H9 (cell line): Measurements from ENCODE around the gene TLL2. TPM values are rescaled to one million over a fixed set of nuclear protein-coding genes. Genes with fewer than 3 reads are reported as not detected.

ENCODE experiments used
- DNase-seq: peaks from one replicate; pipeline ENCODE4 v3.0.0-alpha.2; 2017
- H2AFZ ChIP-seq: one replicate; pipeline ENCODE4 v1.6.1; 2013; ENCODE audit warnings: mild to moderate bottlenecking, low read length, control low read depth, moderate library complexity
- H2AK5ac ChIP-seq: 2 replicates; pipeline ENCODE4 v1.6.1; 2013; ENCODE audit warnings: low read length, control low read depth, mixed read lengths; ENCODE audit not compliant: insufficient read length
- H2BK120ac ChIP-seq: one replicate; pipeline ENCODE4 v1.6.1; 2013; ENCODE audit warnings: low read depth, mild to moderate bottlenecking, low read length, control low read depth, inconsistent platforms; ENCODE audit not compliant: poor library complexity, severe bottlenecking
- H2BK12ac ChIP-seq: 2 replicates; pipeline ENCODE4 v1.6.1; 2013; ENCODE audit warnings: low read length, control low read depth, mixed read lengths, low read depth; ENCODE audit not compliant: insufficient read length
- H2BK15ac ChIP-seq: 2 replicates; pipeline ENCODE4 v1.6.1; 2013; ENCODE audit warnings: low read depth, low read length, control low read depth
- H2BK20ac ChIP-seq: one replicate; pipeline ENCODE4 v1.6.1; 2013; ENCODE audit warnings: low read depth, mild to moderate bottlenecking, low read length, control low read depth, inconsistent platforms; ENCODE audit not compliant: poor library complexity, severe bottlenecking
- H2BK5ac ChIP-seq: 2 replicates; pipeline ENCODE4 v1.6.1; 2013; ENCODE audit warnings: low read length, control low read depth, mixed read lengths; ENCODE audit not compliant: insufficient read length
- H3K14ac ChIP-seq: 2 replicates; pipeline ENCODE4 v1.6.1; 2013; ENCODE audit warnings: low read length, control low read depth; ENCODE audit not compliant: insufficient read depth
- H3K18ac ChIP-seq: 2 replicates; pipeline ENCODE4 v1.6.1; 2013; ENCODE audit warnings: low read depth, mild to moderate bottlenecking, mixed read lengths, low read length, control low read depth; ENCODE audit not compliant: insufficient read length
- H3K23ac ChIP-seq: 2 replicates; pipeline ENCODE4 v1.6.1; 2013; ENCODE audit warnings: low read length, control low read depth, mixed read lengths, low read depth; ENCODE audit not compliant: insufficient read length
- H3K23me2 ChIP-seq: 2 replicates; pipeline ENCODE4 v1.6.1; 2013; ENCODE audit warnings: low read depth, mild to moderate bottlenecking, mixed read lengths, low read length, control low read depth; ENCODE audit not compliant: insufficient read length, poor library complexity, severe bottlenecking
- H3K27ac ChIP-seq: 2 replicates; pipeline ENCODE4 v1.5.1; 2013; ENCODE audit warnings: low read length, control low read depth, mixed read lengths, low read depth; ENCODE audit not compliant: insufficient read length
- H3K27me3 ChIP-seq: 2 replicates; pipeline ENCODE4 v1.6.1; 2013; ENCODE audit warnings: low read length, control low read depth, inconsistent platforms; ENCODE audit not compliant: insufficient read depth
- H3K4ac ChIP-seq: 2 replicates; pipeline ENCODE4 v1.6.1; 2013; ENCODE audit warnings: low read depth, mild to moderate bottlenecking, control low read depth, inconsistent platforms, low read length, moderate library complexity
- H3K4me1 ChIP-seq: 2 replicates; pipeline ENCODE4 v1.6.1; 2013; ENCODE audit warnings: low read length, control low read depth, inconsistent platforms; ENCODE audit not compliant: insufficient read depth
- H3K4me2 ChIP-seq: 2 replicates; pipeline ENCODE4 v1.6.1; 2013; ENCODE audit warnings: low read length, control low read depth, mixed read lengths; ENCODE audit not compliant: insufficient read length, insufficient read depth
- H3K56ac ChIP-seq: 2 replicates; pipeline ENCODE4 v1.6.1; 2013; ENCODE audit warnings: low read depth, mild to moderate bottlenecking, mixed read lengths, low read length, control low read depth; ENCODE audit not compliant: insufficient read length
- H3K79me1 ChIP-seq: 2 replicates; pipeline ENCODE4 v1.6.1; 2013; ENCODE audit warnings: low read depth, mild to moderate bottlenecking, moderate library complexity, low read length, control low read depth, inconsistent platforms; ENCODE audit not compliant: insufficient read depth, poor library complexity, severe bottlenecking
- H3K79me2 ChIP-seq: 2 replicates; pipeline ENCODE4 v1.6.1; 2013; ENCODE audit warnings: low read length, control low read depth, inconsistent platforms; ENCODE audit not compliant: insufficient read depth
- H3K9ac ChIP-seq: 2 replicates; pipeline ENCODE4 v1.6.1; 2013; ENCODE audit warnings: low read length, control low read depth, mixed read lengths; ENCODE audit not compliant: insufficient read length; ENCODE audit errors: extremely low read depth
- H3K9me3 ChIP-seq: one replicate; pipeline ENCODE4 v1.6.1; 2013; ENCODE audit warnings: low read depth, low read length, inconsistent platforms; ENCODE audit not compliant: control insufficient read depth
- H3T11ph ChIP-seq: one replicate; pipeline ENCODE4 v1.6.1; 2013; ENCODE audit warnings: mild to moderate bottlenecking, low read length, control low read depth, inconsistent platforms
- H4K20me1 ChIP-seq: one replicate; pipeline ENCODE4 v1.6.1; 2013; ENCODE audit not compliant: control insufficient read depth, insufficient read length, insufficient read depth
- H4K5ac ChIP-seq: 2 replicates; pipeline ENCODE4 v1.6.1; 2013; ENCODE audit warnings: low read depth, mild to moderate bottlenecking, mixed read lengths, low read length, control low read depth; ENCODE audit not compliant: insufficient read length
- H4K8ac ChIP-seq: replicated peaks from 2 replicates; pipeline ENCODE4 v1.6.1; 2013; ENCODE audit warnings: low read length, control low read depth, mixed read lengths, low read depth; ENCODE audit not compliant: insufficient read length
- H4K91ac ChIP-seq: 2 replicates; pipeline ENCODE4 v1.6.1; 2013; ENCODE audit warnings: low read depth, mild to moderate bottlenecking, moderate library complexity, mixed read lengths, low read length, control low read depth; ENCODE audit not compliant: insufficient read length
- H3K27ac Mint-ChIP-seq, 3 experiments: 2 replicates in 2 of 3; 3 replicates in 1 of 3; pipeline ENCODE4 v1.8.0; 2020 to 2021; ENCODE audit warnings: mixed read lengths in 3 of 3, mild to moderate bottlenecking in 1 of 3, moderate library complexity in 1 of 3
- H3K27me3 Mint-ChIP-seq: 2 replicates; pipeline ENCODE4 v1.8.0; 2021; ENCODE audit warnings: low read depth, mild to moderate bottlenecking, moderate library complexity, mixed read lengths
- H3K36me3 Mint-ChIP-seq, 3 experiments: 2 replicates in 2 of 3; 3 replicates in 1 of 3; pipeline ENCODE4 v1.8.0; 2020 to 2021; ENCODE audit warnings: low read depth in 3 of 3, mixed read lengths in 3 of 3; ENCODE audit not compliant: insufficient read depth in 1 of 3
- H3K4me1 Mint-ChIP-seq, 2 experiments: 2 replicates each; pipeline ENCODE4 v1.8.0; 2020; ENCODE audit warnings: mixed read lengths in 2 of 2
- H3K4me3 Mint-ChIP-seq, 2 experiments: 2 replicates in 1 of 2; 3 replicates in 1 of 2; pipeline ENCODE4 v1.8.0; 2020 to 2021; ENCODE audit warnings: mild to moderate bottlenecking in 2 of 2, mixed read lengths in 2 of 2, moderate library complexity in 1 of 2
- H3K9me3 Mint-ChIP-seq, 2 experiments: 2 replicates in 1 of 2; 3 replicates in 1 of 2; pipeline ENCODE4 v1.8.0; 2020; ENCODE audit warnings: mild to moderate bottlenecking in 2 of 2, mixed read lengths in 2 of 2, moderate library complexity in 1 of 2
- CTCF ChIP-seq: fragments of 200-600 bp; sonication (generic); conservative IDR thresholded peaks from 3 replicates; pipeline ENCODE4 v1.8.0; 2021; ENCODE audit warnings: antibody characterized with exemption, mild to moderate bottlenecking
- WGBS: extraction: QIAGEN DNeasy Blood & Tissue Kit; methylation state at CpG from one replicate; pipeline ENCODE4 v1.1.7; 2013; ENCODE audit warnings: missing lambda C conversion rate, low lambda C conversion rate, mixed read lengths; ENCODE audit not compliant: insufficient read length; ENCODE audit errors: extremely low coverage; 5-methylcytosine and 5-hydroxymethylcytosine counted together
- total RNA-seq: library from RNA; stranded (reverse); gene quantifications from 2 replicates; pipeline ENCODE4 v1.2.1, GENCODE V29; 2021

Gene TLL2
- total RNA-seq, 1 experiment from 2014 or later = 1.4 TPM

- Histone ChIP-seq H2BK5ac (no peak overlapping the region), H3K79me2 (no peaks in the 10 kb centered on the region), H3K9me3 (no peaks in the 10 kb centered on the region), H3T11ph (no peak overlapping the region), H2BK20ac (no peak overlapping the region), H3K23me2 (no peaks in the 10 kb centered on the region), H3K56ac (no peak overlapping the region), H3K4ac (no peak overlapping the region), H4K20me1 (no peaks in the 10 kb centered on the region), H4K5ac (no peak overlapping the region), H2AFZ (no peak overlapping the region), H3K27me3 (no peaks in the 10 kb centered on the region), H3K27ac (no peak overlapping the region), H3K18ac (no peak overlapping the region), H3K79me1 (no peaks in the 10 kb centered on the region), H2BK12ac (no peak overlapping the region), H4K91ac (no peak overlapping the region), H3K23ac (no peak overlapping the region), H2BK15ac (no peak overlapping the region), H3K14ac (no peak overlapping the region), H4K8ac (no peak overlapping the region), H3K9ac (no peak overlapping the region), H2BK120ac (no peak overlapping the region), H3K4me1 (no peaks in the 10 kb centered on the region), H2AK5ac (no peak overlapping the region), H3K4me2 (no peak overlapping the region)
- no peak overlapping the region for H3K4me3 Mint-ChIP-seq
- H3K27ac Mint-ChIP-seq = no peak overlapping the region
- no peaks in the 10 kb centered on the region for H3K9me3 Mint-ChIP-seq
- WGBS = no CpG with 5 or more reads among the region's 5 CpGs
- H3K36me3 Mint-ChIP-seq = no peaks in the 10 kb centered on the region; a peak in 2 of 7 replicates
- TF ChIP-seq CTCF = no peak
- H3K27me3 Mint-ChIP-seq = no peaks in the 10 kb centered on the region; the same call in 1 of the 2 replicates
- DNase-seq = peak; percentile 20
- peaks cover 10 to 11% of the 10 kb centered on the region in 2 experiments for H3K4me1 Mint-ChIP-seq
These were observed 107.6 kb downstream of the TLL2 start for GRCh38 chr10:96406091-96406490.
